ENCODE measurements around the gene YWHAB.

GRCh38 chr20:44836601-44837120 lies 48.8 kb upstream of the YWHAB start:
- no peak for TF ChIP-seq CTCF (conservative IDR thresholded peaks at IDR 0.05; ENCODE audit: low read length)
- no peak for TF ChIP-seq EZH2phosphoT487 (IDR thresholded peaks at IDR 0.05; ENCODE audit: borderline replicate concordance)

All from Loucy (cell line).